ENCODE results near the gene TNFSF18. TPM values are rescaled to one million over a fixed set of nuclear protein-coding genes. Genes with fewer than 3 reads are reported as not detected.

The TNFSF18 gene
- total and polyA plus RNA-seq, 2 donors (not counting 1 experiment from before 2014, with no cell fraction given): not detected

GRCh38 chr1:173024543-173024942 lies 26.2 kb downstream of the TNFSF18 start:
- Mint-ChIP-seq H3K4me1 (peaks cover 19% of the 10 kb centered on the region), H3K27ac (no peak overlapping the region), H3K27me3 (no peaks in the 10 kb centered on the region), H3K9me3 (ENCODE audit: insufficient read depth) (peaks cover 4% of the 10 kb centered on the region), H3K4me3 (no peak overlapping the region)
- Histone ChIP-seq H3K4me2 (replicated peaks; ENCODE audit: low read depth, low read length, poor library complexity, severe bottlenecking) (no peak overlapping the region), H3K4me1 (ENCODE audit: control insufficient read depth in 2 of 2, insufficient read depth in 2 of 2, low read length in 2 of 2) (peaks cover 18 to 20% of the 10 kb centered on the region in 2 donors), H2AFZ (ENCODE audit: insufficient read depth, low read depth, low read length, poor library complexity, severe bottlenecking) (no peak overlapping the region), H3K27ac (ENCODE audit: low read length in 2 of 2) (no peak overlapping the region), H4K20me1 (ENCODE audit: control insufficient read depth, insufficient read depth, low read length, poor library complexity, severe bottlenecking) (no peaks in the 10 kb centered on the region), H3K79me2 (ENCODE audit: control insufficient read depth, insufficient read depth, low read length) (no peaks in the 10 kb centered on the region), H3K36me3 (replicated peaks in 1 of 2; ENCODE audit: control extremely low read depth in 1 of 2, control insufficient read depth in 1 of 2, extremely low read depth in 1 of 2, insufficient read depth in 2 of 2, low read length in 1 of 2) (no peaks in the 10 kb centered on the region), H3K27me3 (replicated peaks in 1 of 4; ENCODE audit: control extremely low read depth in 1 of 4, control insufficient read depth in 3 of 4, insufficient read depth in 4 of 4, low read length in 3 of 4) (no peaks in the 10 kb centered on the region), H3K9me3 (ENCODE audit: control extremely low read depth in 1 of 3, control insufficient read depth in 2 of 3, insufficient read depth in 1 of 3, low read length in 2 of 3) (peaks cover 0 to 5% (median 0%) of the 10 kb centered on the region in 3 donors), H3K4me3 (ENCODE audit: control extremely low read depth in 1 of 5, extremely low read depth in 1 of 5, insufficient read depth in 1 of 5, low read depth in 2 of 5, low read length in 4 of 5) (no peak overlapping the region), H3K9ac (ENCODE audit: low read length) (no peak overlapping the region)
- ChIA-PET CTCF (no interaction called here), POLR2A (no interaction called here)
- TF ChIP-seq, protein P1, sequence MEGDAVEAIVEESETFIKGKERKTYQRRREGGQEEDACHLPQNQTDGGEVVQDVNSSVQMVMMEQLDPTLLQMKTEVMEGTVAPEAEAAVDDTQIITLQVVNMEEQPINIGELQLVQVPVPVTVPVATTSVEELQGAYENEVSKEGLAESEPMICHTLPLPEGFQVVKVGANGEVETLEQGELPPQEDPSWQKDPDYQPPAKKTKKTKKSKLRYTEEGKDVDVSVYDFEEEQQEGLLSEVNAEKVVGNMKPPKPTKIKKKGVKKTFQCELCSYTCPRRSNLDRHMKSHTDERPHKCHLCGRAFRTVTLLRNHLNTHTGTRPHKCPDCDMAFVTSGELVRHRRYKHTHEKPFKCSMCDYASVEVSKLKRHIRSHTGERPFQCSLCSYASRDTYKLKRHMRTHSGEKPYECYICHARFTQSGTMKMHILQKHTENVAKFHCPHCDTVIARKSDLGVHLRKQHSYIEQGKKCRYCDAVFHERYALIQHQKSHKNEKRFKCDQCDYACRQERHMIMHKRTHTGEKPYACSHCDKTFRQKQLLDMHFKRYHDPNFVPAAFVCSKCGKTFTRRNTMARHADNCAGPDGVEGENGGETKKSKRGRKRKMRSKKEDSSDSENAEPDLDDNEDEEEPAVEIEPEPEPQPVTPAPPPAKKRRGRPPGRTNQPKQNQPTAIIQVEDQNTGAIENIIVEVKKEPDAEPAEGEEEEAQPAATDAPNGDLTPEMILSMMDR (IDR thresholded peaks at IDR 0.05): no peak
- TF ChIP-seq EZH2 (IDR thresholded peaks at IDR 0.05; ENCODE audit: borderline replicate concordance, insufficient read depth, low read depth, low read length, poor library complexity, severe bottlenecking): no peak
- intact Hi-C loops (cut with micrococcal nuclease): no loop called here
- no peak for DNase-seq
- no peak for ATAC-seq (ENCODE audit: low read depth)
- 89% methylated on average over 1 of the region's 1 CpG for WGBS (ENCODE audit: insufficient coverage)

DNA sequence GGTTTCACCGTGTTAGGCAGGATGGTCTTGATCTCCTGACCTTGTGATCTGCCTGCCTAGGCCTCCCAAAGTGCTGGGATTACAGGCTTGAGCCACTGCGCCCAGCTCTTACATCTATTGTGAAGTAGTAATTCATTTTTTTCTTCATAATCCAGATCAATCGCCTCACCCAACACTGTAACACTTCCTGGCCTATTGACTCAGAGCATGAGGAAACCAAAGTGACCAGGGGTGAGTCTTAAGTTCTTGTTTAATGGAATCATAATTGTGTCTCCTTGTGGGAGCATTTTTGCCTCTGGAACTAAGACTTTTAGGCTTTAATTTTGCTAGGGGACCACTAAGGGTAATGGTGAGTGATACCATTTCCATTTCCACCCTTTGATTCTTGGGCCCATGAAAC lies 27.4 kb downstream of the TNFSF18 start:
- H3K9me3 Mint-ChIP-seq (ENCODE audit: insufficient read depth): no peaks in the 10 kb centered on the region
- no peak for DNase-seq

More for the DNA sequence above, 27.4 kb downstream of the TNFSF18 start:
- CTCF ChIA-PET: no interaction called here
- POLR2A ChIA-PET: no interaction called here
- Histone ChIP-seq H3K79me2 (ENCODE audit: control insufficient read depth, insufficient read depth, low read length) (no peaks in the 10 kb centered on the region), H3K9me3 (ENCODE audit: control extremely low read depth in 1 of 3, control insufficient read depth in 2 of 3, insufficient read depth in 1 of 3, low read length in 2 of 3) (peaks cover 0 to 5% (median 0%) of the 10 kb centered on the region in 3 donors), H3K4me1 (ENCODE audit: control insufficient read depth in 2 of 2, insufficient read depth in 2 of 2, low read length in 2 of 2) (peaks cover 27 to 32% of the 10 kb centered on the region in 2 donors), H4K20me1 (ENCODE audit: control insufficient read depth, insufficient read depth, low read length, poor library complexity, severe bottlenecking) (no peaks in the 10 kb centered on the region), H3K27ac (ENCODE audit: low read length in 2 of 2) (no peak overlapping the region), H3K4me2 (replicated peaks; ENCODE audit: low read depth, low read length, poor library complexity, severe bottlenecking) (no peak overlapping the region), H2AFZ (ENCODE audit: insufficient read depth, low read depth, low read length, poor library complexity, severe bottlenecking) (no peak overlapping the region), H3K36me3 (replicated peaks in 1 of 2; ENCODE audit: control extremely low read depth in 1 of 2, control insufficient read depth in 1 of 2, extremely low read depth in 1 of 2, insufficient read depth in 2 of 2, low read length in 1 of 2) (no peaks in the 10 kb centered on the region), H3K4me3 (ENCODE audit: control extremely low read depth in 1 of 5, extremely low read depth in 1 of 5, insufficient read depth in 1 of 5, low read depth in 2 of 5, low read length in 4 of 5) (no peak overlapping the region), H3K9ac (ENCODE audit: low read length) (no peak overlapping the region), H3K27me3 (replicated peaks in 1 of 4; ENCODE audit: control extremely low read depth in 1 of 4, control insufficient read depth in 3 of 4, insufficient read depth in 4 of 4, low read length in 3 of 4) (no peaks in the 10 kb centered on the region)
- ATAC-seq (ENCODE audit: low read depth): no peak
- Mint-ChIP-seq H3K4me1 (peaks cover 31% of the 10 kb centered on the region), H3K27ac (no peak overlapping the region), H3K4me3 (no peak overlapping the region), H3K27me3 (no peaks in the 10 kb centered on the region)
- TF ChIP-seq EZH2 (IDR thresholded peaks at IDR 0.05; ENCODE audit: borderline replicate concordance, insufficient read depth, low read depth, low read length, poor library complexity, severe bottlenecking): no peak
- TF ChIP-seq, protein P1 (IDR thresholded peaks at IDR 0.05): no peak
- intact Hi-C loops (cut with micrococcal nuclease): no loop called here
- WGBS (ENCODE audit: insufficient coverage): 83% methylated on average over 1 of the region's 3 CpGs
